ENCODE measurements around the gene DRC1.

The DRC1 gene

GRCh38 chr2:26422947-26423629 is 21.4 kb downstream of the DRC1 start:
- Histone ChIP-seq H3K27ac (ENCODE audit: low read depth, low read length, severe bottlenecking) (no peak overlapping the region), H3K36me3 (ENCODE audit: control insufficient read depth, insufficient read depth, low read length) (no peaks in the 10 kb centered on the region)
- WGBS, 2 experiments (ENCODE audit: insufficient coverage in 2 of 2): 57 to 80% methylated on average over 2 to 3 of the region's 9 CpGs

GRCh38 chr2:26423750-26424149 is 22.0 kb downstream of the DRC1 start:
- Histone ChIP-seq H3K27ac (ENCODE audit: low read depth, low read length, severe bottlenecking) (no peak overlapping the region), H3K4me3 (ENCODE audit: extremely low read depth, insufficient read depth, low read length, poor library complexity, severe bottlenecking) (no peak overlapping the region), H3K9me3 (ENCODE audit: control insufficient read depth, low read length) (no peaks in the 10 kb centered on the region), H3K36me3 (ENCODE audit: control insufficient read depth, insufficient read depth, low read length) (no peaks in the 10 kb centered on the region), H3K4me1 (ENCODE audit: control insufficient read depth, insufficient read depth, low read length, poor library complexity, severe bottlenecking) (peaks cover 9% of the 10 kb centered on the region)
- 94 to 98% methylated on average over 6 to 7 of the region's 9 CpGs for WGBS, 2 experiments (ENCODE audit: insufficient coverage in 2 of 2)

More at GRCh38 chr2:26422947-26423629, 21.4 kb downstream of the DRC1 start:
- no peaks in the 10 kb centered on the region for H3K9me3 ChIP-seq (ENCODE audit: control insufficient read depth, low read length)
- no peak overlapping the region for H3K4me3 ChIP-seq (ENCODE audit: extremely low read depth, insufficient read depth, low read length, poor library complexity, severe bottlenecking)
- H3K4me1 ChIP-seq (ENCODE audit: control insufficient read depth, insufficient read depth, low read length, poor library complexity, severe bottlenecking): peaks cover 9% of the 10 kb centered on the region

DNA sequence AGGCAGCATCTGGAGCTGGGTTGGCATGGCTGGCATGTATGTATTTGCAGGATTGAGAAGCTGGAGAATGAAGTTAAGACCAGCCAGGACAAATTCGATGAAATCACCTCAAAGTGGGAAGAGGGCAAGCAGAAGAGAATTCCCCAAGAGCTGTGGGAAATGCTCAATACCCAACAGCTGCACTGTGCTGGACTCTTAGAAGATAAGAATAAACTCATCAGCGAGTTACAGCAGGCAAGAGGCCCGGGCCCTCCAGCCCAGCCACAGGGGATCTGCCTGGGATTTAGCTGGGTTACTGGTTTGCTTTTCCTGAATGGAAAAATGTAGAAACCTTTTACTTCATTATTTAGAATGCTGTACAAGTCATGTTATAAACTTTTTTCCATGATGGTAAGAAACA is 22.5 kb downstream of the DRC1 start:
- Histone ChIP-seq H3K4me1 (ENCODE audit: control insufficient read depth, insufficient read depth, low read length, poor library complexity, severe bottlenecking) (peaks cover 9% of the 10 kb centered on the region), H3K27ac (ENCODE audit: low read depth, low read length, severe bottlenecking) (no peak overlapping the region), H3K9me3 (ENCODE audit: control insufficient read depth, low read length) (no peaks in the 10 kb centered on the region), H3K4me3 (ENCODE audit: extremely low read depth, insufficient read depth, low read length, poor library complexity, severe bottlenecking) (no peak overlapping the region), H3K36me3 (ENCODE audit: control insufficient read depth, insufficient read depth, low read length) (no peaks in the 10 kb centered on the region)
- WGBS, 2 experiments (ENCODE audit: insufficient coverage in 2 of 2): 89 to 91% methylated on average over 1 of the region's 3 CpGs

DNA sequence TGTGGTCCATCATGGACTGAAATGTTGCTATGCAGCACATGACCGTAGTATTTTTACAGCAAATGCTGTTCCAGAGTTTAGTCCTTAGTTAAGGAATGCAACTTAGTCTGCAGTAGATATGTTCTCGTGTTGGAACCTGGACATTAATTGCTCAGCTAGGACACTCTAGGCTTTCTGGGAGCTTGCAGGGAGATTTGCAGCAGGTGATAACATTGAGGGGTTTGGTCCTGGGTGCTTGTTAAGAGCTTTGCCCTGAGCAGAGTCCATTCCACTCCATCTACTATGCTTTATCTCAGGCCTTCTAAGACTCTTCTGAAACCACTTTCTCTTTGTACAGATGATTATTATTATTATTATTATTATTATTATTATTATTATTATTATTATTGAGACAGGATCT is 27.1 kb downstream of the DRC1 start:
- 90 to 97% methylated on average over 2 of the region's 2 CpGs for WGBS, 2 experiments (ENCODE audit: insufficient coverage in 2 of 2)
- Histone ChIP-seq H3K4me3 (ENCODE audit: extremely low read depth, insufficient read depth, low read length, poor library complexity, severe bottlenecking) (no peak overlapping the region), H3K4me1 (ENCODE audit: control insufficient read depth, insufficient read depth, low read length, poor library complexity, severe bottlenecking) (peaks cover under 1% of the 10 kb centered on the region), H3K9me3 (ENCODE audit: control insufficient read depth, low read length) (no peaks in the 10 kb centered on the region), H3K36me3 (ENCODE audit: control insufficient read depth, insufficient read depth, low read length) (no peaks in the 10 kb centered on the region), H3K27ac (ENCODE audit: low read depth, low read length, severe bottlenecking) (no peak overlapping the region)

DNA sequence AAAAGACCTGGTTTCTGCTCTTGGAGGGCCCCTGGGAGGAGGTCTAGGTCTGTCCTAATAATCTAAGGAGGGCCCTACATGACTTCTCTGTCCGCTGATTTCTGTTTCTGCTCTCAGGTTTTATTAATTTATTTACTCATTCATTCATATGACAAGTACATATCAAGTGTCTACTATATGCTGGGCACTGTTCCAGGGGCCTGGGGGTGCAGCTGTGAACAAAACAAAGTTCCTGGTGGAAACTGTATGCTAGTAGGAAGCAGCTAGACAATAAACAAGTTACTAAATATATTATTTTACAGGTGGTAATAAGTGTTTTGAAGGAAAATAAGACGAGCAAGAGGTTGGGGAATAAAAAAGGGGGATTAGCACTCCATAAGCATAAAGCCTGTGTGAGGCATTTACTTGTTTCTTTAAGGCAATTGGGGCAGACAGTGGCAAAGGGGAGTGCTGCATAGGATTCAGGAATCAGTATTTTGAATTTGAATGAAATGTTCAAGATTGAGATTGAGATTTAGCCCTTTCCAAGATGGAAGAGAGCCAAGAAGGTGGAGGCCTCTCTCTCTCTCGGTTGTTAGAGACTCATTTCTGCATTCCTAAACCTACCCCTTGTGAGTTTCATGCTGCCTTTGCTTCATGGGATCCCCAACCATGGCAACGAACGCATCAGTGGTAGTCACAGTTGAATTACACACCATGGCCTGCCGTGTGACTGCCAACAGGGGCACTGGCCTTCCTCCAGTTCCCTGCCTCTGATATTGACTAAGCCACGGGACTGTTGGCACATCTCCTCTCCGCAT is 28.3 kb downstream of the DRC1 start:
- H3K4me1 ChIP-seq (ENCODE audit: control insufficient read depth, insufficient read depth, low read length, poor library complexity, severe bottlenecking): no peaks in the 10 kb centered on the region
- H3K36me3 ChIP-seq (ENCODE audit: control insufficient read depth, insufficient read depth, low read length): no peaks in the 10 kb centered on the region
- no peaks in the 10 kb centered on the region for H3K9me3 ChIP-seq (ENCODE audit: control insufficient read depth, low read length)
- no peak overlapping the region for H3K4me3 ChIP-seq (ENCODE audit: extremely low read depth, insufficient read depth, low read length, poor library complexity, severe bottlenecking)
- whole genome bisulfite sequencing, 2 experiments (ENCODE audit: insufficient coverage in 2 of 2): 87 to 91% methylated on average over 7 to 8 of the region's 8 CpGs
- no peak overlapping the region for H3K27ac ChIP-seq (ENCODE audit: low read depth, low read length, severe bottlenecking)

DNA sequence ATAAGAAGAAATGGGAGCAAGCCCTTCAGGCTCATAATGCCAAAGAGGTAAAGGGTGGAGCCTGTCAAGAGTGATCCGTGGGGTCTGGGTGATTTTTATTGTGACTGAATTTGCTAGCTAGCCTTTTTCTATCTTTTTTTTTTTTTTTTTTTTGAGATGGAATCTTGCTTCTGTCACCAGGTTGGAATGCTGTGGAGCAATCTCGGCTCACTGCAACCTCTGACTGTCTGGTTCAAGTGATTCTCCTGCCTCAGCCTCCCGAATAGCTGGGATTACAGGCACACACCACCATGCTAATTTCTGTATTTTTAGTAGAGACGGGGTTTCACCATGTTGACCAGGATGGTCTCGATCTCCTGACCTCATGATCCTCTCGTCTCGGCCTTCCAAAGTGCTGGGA is 29.1 kb downstream of the DRC1 start:
- WGBS, 2 experiments (ENCODE audit: insufficient coverage in 2 of 2): 88 to 91% methylated on average over 4 of the region's 7 CpGs
- H3K4me1 ChIP-seq (ENCODE audit: control insufficient read depth, insufficient read depth, low read length, poor library complexity, severe bottlenecking): no peaks in the 10 kb centered on the region
- H3K9me3 ChIP-seq (ENCODE audit: control insufficient read depth, low read length): no peaks in the 10 kb centered on the region
- no peak overlapping the region for H3K4me3 ChIP-seq (ENCODE audit: extremely low read depth, insufficient read depth, low read length, poor library complexity, severe bottlenecking)
- H3K27ac ChIP-seq (ENCODE audit: low read depth, low read length, severe bottlenecking): no peak overlapping the region
- no peaks in the 10 kb centered on the region for H3K36me3 ChIP-seq (ENCODE audit: control insufficient read depth, insufficient read depth, low read length)

DNA sequence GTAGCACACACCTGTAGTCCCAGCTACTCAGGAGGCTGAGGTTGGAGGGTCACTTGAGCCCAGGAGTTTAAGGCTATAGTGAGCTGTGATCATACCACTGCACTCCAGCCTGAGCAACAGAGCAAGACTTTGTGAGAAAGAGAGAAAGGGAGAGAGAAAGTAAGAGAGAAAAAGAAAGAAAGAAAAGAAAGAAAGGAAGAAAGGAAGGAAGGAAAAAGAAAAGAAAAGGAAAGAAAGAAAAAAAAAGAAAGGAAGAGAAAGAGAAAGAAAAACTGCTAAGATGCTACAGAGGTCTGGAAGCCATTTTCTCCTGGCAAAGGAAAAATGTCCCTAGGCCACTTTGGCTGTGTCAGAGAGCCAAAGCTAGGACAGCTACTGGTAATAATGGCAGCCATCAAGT is 30.6 kb downstream of the DRC1 start:
- Histone ChIP-seq H3K27ac (ENCODE audit: low read depth, low read length, severe bottlenecking) (no peak overlapping the region), H3K9me3 (ENCODE audit: control insufficient read depth, low read length) (no peaks in the 10 kb centered on the region), H3K36me3 (ENCODE audit: control insufficient read depth, insufficient read depth, low read length) (no peaks in the 10 kb centered on the region), H3K4me1 (ENCODE audit: control insufficient read depth, insufficient read depth, low read length, poor library complexity, severe bottlenecking) (no peaks in the 10 kb centered on the region), H3K4me3 (ENCODE audit: extremely low read depth, insufficient read depth, low read length, poor library complexity, severe bottlenecking) (no peak overlapping the region)

GRCh38 chr2:26432859-26433258 is 31.1 kb downstream of the DRC1 start:
- H3K4me1 ChIP-seq (ENCODE audit: control insufficient read depth, insufficient read depth, low read length, poor library complexity, severe bottlenecking): no peaks in the 10 kb centered on the region
- H3K27ac ChIP-seq (ENCODE audit: low read depth, low read length, severe bottlenecking): no peak overlapping the region
- H3K4me3 ChIP-seq (ENCODE audit: extremely low read depth, insufficient read depth, low read length, poor library complexity, severe bottlenecking): no peak overlapping the region
- H3K9me3 ChIP-seq (ENCODE audit: control insufficient read depth, low read length): no peaks in the 10 kb centered on the region
- WGBS, 2 experiments (ENCODE audit: insufficient coverage in 2 of 2): no CpG with 5 or more reads among the region's 2 CpGs
- no peaks in the 10 kb centered on the region for H3K36me3 ChIP-seq (ENCODE audit: control insufficient read depth, insufficient read depth, low read length)

- Histone ChIP-seq H3K4me3 (ENCODE audit: extremely low read depth, insufficient read depth, low read length, poor library complexity, severe bottlenecking) (no peak overlapping the region), H3K27ac (ENCODE audit: low read depth, low read length, severe bottlenecking) (no peak overlapping the region), H3K9me3 (ENCODE audit: control insufficient read depth, low read length) (no peaks in the 10 kb centered on the region), H3K36me3 (ENCODE audit: control insufficient read depth, insufficient read depth, low read length) (no peaks in the 10 kb centered on the region), H3K4me1 (ENCODE audit: control insufficient read depth, insufficient read depth, low read length, poor library complexity, severe bottlenecking) (peaks cover 7% of the 10 kb centered on the region)
- no CpG with 5 or more reads among the region's 2 CpGs for WGBS, 2 experiments (ENCODE audit: insufficient coverage in 2 of 2)
Measured at GRCh38 chr2:26435106-26435505, 33.4 kb downstream of the DRC1 start.

GRCh38 chr2:26438526-26438925 is 36.8 kb downstream of the DRC1 start:
- Histone ChIP-seq H3K36me3 (ENCODE audit: control insufficient read depth, insufficient read depth, low read length) (no peaks in the 10 kb centered on the region), H3K9me3 (ENCODE audit: control insufficient read depth, low read length) (no peaks in the 10 kb centered on the region), H3K4me3 (ENCODE audit: extremely low read depth, insufficient read depth, low read length, poor library complexity, severe bottlenecking) (no peak overlapping the region), H3K27ac (ENCODE audit: low read depth, low read length, severe bottlenecking) (no peak overlapping the region), H3K4me1 (ENCODE audit: control insufficient read depth, insufficient read depth, low read length, poor library complexity, severe bottlenecking) (peaks cover 14% of the 10 kb centered on the region)
- 80 to 88% methylated on average over 7 of the region's 8 CpGs for WGBS, 2 experiments (ENCODE audit: insufficient coverage in 2 of 2)

- H3K4me1 ChIP-seq (ENCODE audit: control insufficient read depth, insufficient read depth, low read length, poor library complexity, severe bottlenecking): peaks cover 14% of the 10 kb centered on the region
- 86 to 92% methylated on average over 5 of the region's 5 CpGs for WGBS, 2 experiments (ENCODE audit: insufficient coverage in 2 of 2)
- H3K27ac ChIP-seq (ENCODE audit: low read depth, low read length, severe bottlenecking): no peak overlapping the region
- no peak overlapping the region for H3K4me3 ChIP-seq (ENCODE audit: extremely low read depth, insufficient read depth, low read length, poor library complexity, severe bottlenecking)
- no peaks in the 10 kb centered on the region for H3K36me3 ChIP-seq (ENCODE audit: control insufficient read depth, insufficient read depth, low read length)
- H3K9me3 ChIP-seq (ENCODE audit: control insufficient read depth, low read length): no peaks in the 10 kb centered on the region
Measured at GRCh38 chr2:26438926-26439325, 37.2 kb downstream of the DRC1 start.
